Measurements from ENCODE around the gene HLA-F.

HLA-F gene

DNA sequence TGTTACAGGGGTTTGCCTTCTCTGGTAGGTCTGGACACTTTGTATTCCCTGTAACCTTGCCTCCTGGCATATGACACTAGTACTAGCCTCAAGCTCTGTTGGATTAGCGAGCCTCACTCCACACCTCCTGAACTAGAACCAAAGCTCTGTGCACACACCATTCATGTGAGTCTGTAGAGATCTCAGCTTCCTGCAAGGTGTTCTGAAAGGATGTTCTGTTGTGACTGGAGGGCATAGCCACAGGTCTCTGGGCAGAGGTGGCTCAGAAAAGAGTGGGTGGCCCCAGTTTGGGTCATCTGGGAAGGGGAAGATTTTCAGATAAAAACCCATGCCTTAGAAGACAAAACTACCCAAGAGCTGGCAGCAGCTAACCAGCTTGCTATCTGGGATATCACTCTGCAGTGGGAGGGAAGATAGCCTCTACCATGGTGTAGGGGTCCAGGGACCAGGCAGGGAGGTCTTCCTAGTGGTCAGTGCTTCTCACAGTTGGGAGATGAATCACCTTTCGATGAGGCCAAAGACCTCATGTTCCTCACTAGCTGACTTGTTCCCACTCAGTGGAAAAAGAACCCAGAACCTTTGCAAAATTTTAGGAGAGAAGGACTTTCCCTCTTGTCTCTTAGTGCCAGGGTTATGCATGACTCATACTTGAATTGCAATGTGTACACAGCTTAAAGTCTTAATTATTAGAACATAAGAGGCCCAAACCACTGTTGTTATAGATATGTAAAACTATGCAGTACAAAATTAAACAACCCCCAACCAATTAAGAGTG is 41.4 kb downstream of the HLA-F start:
- TF ChIP-seq SIN3A (IDR thresholded peaks at IDR 0.05; ENCODE audit: borderline replicate concordance, insufficient read depth, low read length) = no peak
- TF ChIP-seq TAF1 (IDR thresholded peaks at IDR 0.05; ENCODE audit: borderline replicate concordance, insufficient read depth, low read length) = no peak
- TF ChIP-seq FOXP2 (optimal IDR thresholded peaks at IDR 0.05; ENCODE audit: borderline replicate concordance, extremely low read depth, extremely low read length, insufficient read depth) = no peak
- TF ChIP-seq POLR2AphosphoS5 (IDR thresholded peaks at IDR 0.05; ENCODE audit: low read depth, low read length) = no peak
- TF ChIP-seq, protein P1, sequence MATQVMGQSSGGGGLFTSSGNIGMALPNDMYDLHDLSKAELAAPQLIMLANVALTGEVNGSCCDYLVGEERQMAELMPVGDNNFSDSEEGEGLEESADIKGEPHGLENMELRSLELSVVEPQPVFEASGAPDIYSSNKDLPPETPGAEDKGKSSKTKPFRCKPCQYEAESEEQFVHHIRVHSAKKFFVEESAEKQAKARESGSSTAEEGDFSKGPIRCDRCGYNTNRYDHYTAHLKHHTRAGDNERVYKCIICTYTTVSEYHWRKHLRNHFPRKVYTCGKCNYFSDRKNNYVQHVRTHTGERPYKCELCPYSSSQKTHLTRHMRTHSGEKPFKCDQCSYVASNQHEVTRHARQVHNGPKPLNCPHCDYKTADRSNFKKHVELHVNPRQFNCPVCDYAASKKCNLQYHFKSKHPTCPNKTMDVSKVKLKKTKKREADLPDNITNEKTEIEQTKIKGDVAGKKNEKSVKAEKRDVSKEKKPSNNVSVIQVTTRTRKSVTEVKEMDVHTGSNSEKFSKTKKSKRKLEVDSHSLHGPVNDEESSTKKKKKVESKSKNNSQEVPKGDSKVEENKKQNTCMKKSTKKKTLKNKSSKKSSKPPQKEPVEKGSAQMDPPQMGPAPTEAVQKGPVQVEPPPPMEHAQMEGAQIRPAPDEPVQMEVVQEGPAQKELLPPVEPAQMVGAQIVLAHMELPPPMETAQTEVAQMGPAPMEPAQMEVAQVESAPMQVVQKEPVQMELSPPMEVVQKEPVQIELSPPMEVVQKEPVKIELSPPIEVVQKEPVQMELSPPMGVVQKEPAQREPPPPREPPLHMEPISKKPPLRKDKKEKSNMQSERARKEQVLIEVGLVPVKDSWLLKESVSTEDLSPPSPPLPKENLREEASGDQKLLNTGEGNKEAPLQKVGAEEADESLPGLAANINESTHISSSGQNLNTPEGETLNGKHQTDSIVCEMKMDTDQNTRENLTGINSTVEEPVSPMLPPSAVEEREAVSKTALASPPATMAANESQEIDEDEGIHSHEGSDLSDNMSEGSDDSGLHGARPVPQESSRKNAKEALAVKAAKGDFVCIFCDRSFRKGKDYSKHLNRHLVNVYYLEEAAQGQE (IDR thresholded peaks at IDR 0.05; ENCODE audit: insufficient read depth in 1 of 2, low read depth in 2 of 2, low read length in 2 of 2) = no peak

DNA sequence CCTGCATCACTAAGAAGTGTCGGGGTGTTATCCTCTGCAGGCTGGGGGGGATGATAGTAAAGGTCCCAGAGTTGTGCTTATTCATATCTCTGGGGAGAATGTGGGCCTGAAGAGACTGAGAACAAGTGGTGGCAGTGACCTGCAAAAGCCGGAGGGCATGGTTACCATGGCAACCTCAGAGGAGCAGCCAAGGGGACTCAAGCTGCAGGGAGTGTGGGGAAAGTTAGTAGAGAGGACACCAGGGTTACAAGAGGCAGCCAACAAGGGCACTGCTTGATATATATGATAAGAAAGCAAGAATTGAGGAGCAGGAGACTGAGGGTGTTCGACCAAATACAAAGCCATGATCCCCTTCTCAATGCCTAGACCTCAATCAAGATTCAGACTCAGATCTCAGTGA is 46.1 kb downstream of the HLA-F start:
- TF ChIP-seq SIN3A (IDR thresholded peaks at IDR 0.05; ENCODE audit: borderline replicate concordance, insufficient read depth, low read length) (no peak), FOXP2 (optimal IDR thresholded peaks at IDR 0.05; ENCODE audit: borderline replicate concordance, extremely low read depth, extremely low read length, insufficient read depth) (no peak), TAF1 (IDR thresholded peaks at IDR 0.05; ENCODE audit: borderline replicate concordance, insufficient read depth, low read length) (no peak), POLR2AphosphoS5 (IDR thresholded peaks at IDR 0.05; ENCODE audit: low read depth, low read length) (no peak)
- TF ChIP-seq, protein P1 (IDR thresholded peaks at IDR 0.05; ENCODE audit: insufficient read depth in 1 of 2, low read depth in 2 of 2, low read length in 2 of 2) = no peak

DNA sequence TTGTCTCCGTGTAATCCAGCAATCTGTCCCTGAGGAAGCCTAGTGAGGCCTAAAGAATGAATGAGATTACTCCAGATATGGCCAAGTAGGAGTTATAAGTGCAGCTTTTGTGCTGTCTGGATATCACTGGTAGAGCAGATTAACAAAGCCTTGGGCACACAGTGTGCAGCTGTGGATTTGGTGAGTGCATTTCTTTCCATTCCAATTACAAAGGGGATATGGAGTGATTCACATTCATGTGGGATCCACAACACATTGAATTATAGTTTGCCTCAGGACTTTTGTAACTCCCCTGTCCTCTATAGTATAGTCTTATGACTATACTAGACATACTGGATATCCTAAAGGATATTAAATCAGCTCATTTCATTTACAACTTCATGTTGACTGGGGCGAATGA is 47.1 kb downstream of the HLA-F start:
- no peak for TF ChIP-seq FOXP2 (optimal IDR thresholded peaks at IDR 0.05; ENCODE audit: borderline replicate concordance, extremely low read depth, extremely low read length, insufficient read depth)
- TF ChIP-seq, protein P1 (IDR thresholded peaks at IDR 0.05; ENCODE audit: insufficient read depth in 1 of 2, low read depth in 2 of 2, low read length in 2 of 2) = no peak
- TF ChIP-seq SIN3A (IDR thresholded peaks at IDR 0.05; ENCODE audit: borderline replicate concordance, insufficient read depth, low read length) = no peak
- TF ChIP-seq POLR2AphosphoS5 (IDR thresholded peaks at IDR 0.05; ENCODE audit: low read depth, low read length) = no peak
- no peak for TF ChIP-seq TAF1 (IDR thresholded peaks at IDR 0.05; ENCODE audit: borderline replicate concordance, insufficient read depth, low read length)

- TF ChIP-seq TAF1 (IDR thresholded peaks at IDR 0.05; ENCODE audit: borderline replicate concordance, insufficient read depth, low read length) (no peak), FOXP2 (optimal IDR thresholded peaks at IDR 0.05; ENCODE audit: borderline replicate concordance, extremely low read depth, extremely low read length, insufficient read depth) (no peak), POLR2AphosphoS5 (IDR thresholded peaks at IDR 0.05; ENCODE audit: low read depth, low read length) (no peak)
- TF ChIP-seq, protein P1 (IDR thresholded peaks at IDR 0.05; ENCODE audit: insufficient read depth in 1 of 2, low read depth in 2 of 2, low read length in 2 of 2) = no peak
Observed at GRCh38 chr6:29776684-29777083, 53.5 kb downstream of the HLA-F start.
